ENCODE results near the gene IGFBP5. TPM values are rescaled to one million over a fixed set of nuclear protein-coding genes. Genes with fewer than 3 reads are reported as not detected.

IGFBP5 gene
- total and polyA plus RNA-seq, 4 donors: 2.3 to 43.4 (median 14.4) TPM

- Histone ChIP-seq H3K36me3 (ENCODE audit: control insufficient read depth in 4 of 4, insufficient read depth in 3 of 4, low read depth in 1 of 4, low read length in 3 of 4) (no peaks in the 10 kb centered on the region), H3K9ac (ENCODE audit: low read depth in 1 of 2, low read length in 2 of 2) (no peak overlapping the region), H3K4me1 (ENCODE audit: control insufficient read depth in 4 of 4, insufficient read depth in 4 of 4, low read length in 3 of 4) (no peaks in the 10 kb centered on the region), H3K27me3 (ENCODE audit: control insufficient read depth in 4 of 4, insufficient read depth in 4 of 4, low read length in 3 of 4) (no peaks in the 10 kb centered on the region), H3K27ac (ENCODE audit: low read depth in 1 of 2, low read length in 2 of 2) (no peak overlapping the region), H3K9me3 (ENCODE audit: control insufficient read depth in 4 of 4, low read length in 3 of 4) (no peaks in the 10 kb centered on the region), H3K4me3 (ENCODE audit: low read depth in 1 of 3, low read length in 3 of 3) (no peak overlapping the region)
- 87% methylated on average over 9 of the region's 9 CpGs for WGBS
- no peak for DNase-seq (ENCODE audit: low spot score)
- TF ChIP-seq RAD21 (IDR thresholded peaks at IDR 0.05): no peak
- no peak for TF ChIP-seq HNF4A (conservative IDR thresholded peaks at IDR 0.05)
- no peak for TF ChIP-seq JUND (IDR thresholded peaks at IDR 0.05)
- TF ChIP-seq, protein P1, sequence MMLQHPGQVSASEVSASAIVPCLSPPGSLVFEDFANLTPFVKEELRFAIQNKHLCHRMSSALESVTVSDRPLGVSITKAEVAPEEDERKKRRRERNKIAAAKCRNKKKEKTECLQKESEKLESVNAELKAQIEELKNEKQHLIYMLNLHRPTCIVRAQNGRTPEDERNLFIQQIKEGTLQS (IDR thresholded peaks at IDR 0.05): no peak
- TF ChIP-seq FOXA1 (IDR thresholded peaks at IDR 0.05): no peak
- no peak for TF ChIP-seq REST (IDR thresholded peaks at IDR 0.05)
- TF ChIP-seq, protein P2, sequence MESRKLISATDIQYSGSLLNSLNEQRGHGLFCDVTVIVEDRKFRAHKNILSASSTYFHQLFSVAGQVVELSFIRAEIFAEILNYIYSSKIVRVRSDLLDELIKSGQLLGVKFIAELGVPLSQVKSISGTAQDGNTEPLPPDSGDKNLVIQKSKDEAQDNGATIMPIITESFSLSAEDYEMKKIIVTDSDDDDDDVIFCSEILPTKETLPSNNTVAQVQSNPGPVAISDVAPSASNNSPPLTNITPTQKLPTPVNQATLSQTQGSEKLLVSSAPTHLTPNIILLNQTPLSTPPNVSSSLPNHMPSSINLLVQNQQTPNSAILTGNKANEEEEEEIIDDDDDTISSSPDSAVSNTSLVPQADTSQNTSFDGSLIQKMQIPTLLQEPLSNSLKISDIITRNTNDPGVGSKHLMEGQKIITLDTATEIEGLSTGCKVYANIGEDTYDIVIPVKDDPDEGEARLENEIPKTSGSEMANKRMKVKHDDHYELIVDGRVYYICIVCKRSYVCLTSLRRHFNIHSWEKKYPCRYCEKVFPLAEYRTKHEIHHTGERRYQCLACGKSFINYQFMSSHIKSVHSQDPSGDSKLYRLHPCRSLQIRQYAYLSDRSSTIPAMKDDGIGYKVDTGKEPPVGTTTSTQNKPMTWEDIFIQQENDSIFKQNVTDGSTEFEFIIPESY (IDR thresholded peaks at IDR 0.05): no peak
- no peak for TF ChIP-seq HNF4G (IDR thresholded peaks at IDR 0.05)
- TF ChIP-seq YY1 (IDR thresholded peaks at IDR 0.05): no peak
- TF ChIP-seq RXRA (IDR thresholded peaks at IDR 0.05): no peak
- no peak for TF ChIP-seq CTCF (IDR thresholded peaks at IDR 0.05; ENCODE audit: low read depth, low read length, missing input control)
- no peak for TF ChIP-seq SP1 (IDR thresholded peaks at IDR 0.05)
- TF ChIP-seq TAF1 (conservative IDR thresholded peaks at IDR 0.05): no peak
- TF ChIP-seq FOXA2 (IDR thresholded peaks at IDR 0.05): no peak
- no peak for TF ChIP-seq EGR1 (IDR thresholded peaks at IDR 0.05; ENCODE audit: low read depth in 2 of 2)
Measured at GRCh38 chr2:216673609-216674008, 21.7 kb downstream of the IGFBP5 start.

GRCh38 chr2:216673021-216673420, 22.3 kb downstream of the IGFBP5 start:
- WGBS: 95% methylated on average over 10 of the region's 10 CpGs
- DNase-seq (ENCODE audit: low spot score): no peak

More at GRCh38 chr2:216673021-216673420, 22.3 kb downstream of the IGFBP5 start:
- Histone ChIP-seq H3K27me3 (ENCODE audit: control insufficient read depth in 4 of 4, insufficient read depth in 4 of 4, low read length in 3 of 4) (no peaks in the 10 kb centered on the region), H3K9me3 (ENCODE audit: control insufficient read depth in 4 of 4, low read length in 3 of 4) (no peaks in the 10 kb centered on the region), H3K9ac (ENCODE audit: low read depth in 1 of 2, low read length in 2 of 2) (no peak overlapping the region), H3K4me3 (ENCODE audit: low read depth in 1 of 3, low read length in 3 of 3) (no peak overlapping the region), H3K4me1 (ENCODE audit: control insufficient read depth in 4 of 4, insufficient read depth in 4 of 4, low read length in 3 of 4) (no peaks in the 10 kb centered on the region), H3K27ac (ENCODE audit: low read depth in 1 of 2, low read length in 2 of 2) (no peak overlapping the region), H3K36me3 (ENCODE audit: control insufficient read depth in 4 of 4, insufficient read depth in 3 of 4, low read depth in 1 of 4, low read length in 3 of 4) (no peaks in the 10 kb centered on the region)
- TF ChIP-seq FOXA1 (IDR thresholded peaks at IDR 0.05): no peak
- no peak for TF ChIP-seq CTCF (IDR thresholded peaks at IDR 0.05; ENCODE audit: low read depth, low read length, missing input control)
- TF ChIP-seq, protein P2 (IDR thresholded peaks at IDR 0.05): no peak
- no peak for TF ChIP-seq RXRA (IDR thresholded peaks at IDR 0.05)
- TF ChIP-seq TAF1 (conservative IDR thresholded peaks at IDR 0.05): no peak
- TF ChIP-seq, protein P3, sequence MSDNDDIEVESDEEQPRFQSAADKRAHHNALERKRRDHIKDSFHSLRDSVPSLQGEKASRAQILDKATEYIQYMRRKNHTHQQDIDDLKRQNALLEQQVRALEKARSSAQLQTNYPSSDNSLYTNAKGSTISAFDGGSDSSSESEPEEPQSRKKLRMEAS (IDR thresholded peaks at IDR 0.05): no peak
- TF ChIP-seq HNF4G (IDR thresholded peaks at IDR 0.05): no peak
- no peak for TF ChIP-seq HNF4A (conservative IDR thresholded peaks at IDR 0.05)
